HG03064 (cell line): ENCODE measurements around the gene PSENEN.

ENCODE experiments used
- ATAC-seq: cut with Tn5 transposase; IDR thresholded peaks from one replicate; pipeline ENCODE4 v1.9.1; 2021; ENCODE audit warnings: low read depth; ENCODE audit not compliant: unreplicated experiment

The PSENEN gene

GRCh38 chr19:35733180-35734125 is 12.0 kb upstream of the PSENEN start:
- ATAC-seq = no peak

- ATAC-seq = no peak
Observed at GRCh38 chr19:35734273-35734672, 11.2 kb upstream of the PSENEN start.

DNA sequence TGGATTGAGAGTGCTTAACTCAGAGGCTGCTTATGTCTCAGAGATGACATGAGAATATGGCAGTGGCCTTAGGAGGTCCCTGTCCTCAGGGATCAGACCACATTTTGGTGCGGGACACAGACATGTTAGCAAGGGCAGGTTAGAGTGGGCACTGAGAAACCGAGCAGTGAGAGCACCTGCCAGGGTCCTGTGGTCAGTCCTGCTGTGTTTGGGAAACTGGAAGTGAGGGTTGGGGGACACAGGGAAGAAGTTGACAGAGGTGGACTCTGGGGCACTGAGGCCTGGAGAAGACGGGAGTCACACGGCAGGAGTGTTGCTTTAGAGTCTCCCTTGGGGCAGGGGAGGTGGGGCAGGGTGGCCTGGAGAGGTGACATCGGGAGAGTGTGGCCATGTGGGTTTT is 10.6 kb upstream of the PSENEN start:
- ATAC-seq = no peak

DNA sequence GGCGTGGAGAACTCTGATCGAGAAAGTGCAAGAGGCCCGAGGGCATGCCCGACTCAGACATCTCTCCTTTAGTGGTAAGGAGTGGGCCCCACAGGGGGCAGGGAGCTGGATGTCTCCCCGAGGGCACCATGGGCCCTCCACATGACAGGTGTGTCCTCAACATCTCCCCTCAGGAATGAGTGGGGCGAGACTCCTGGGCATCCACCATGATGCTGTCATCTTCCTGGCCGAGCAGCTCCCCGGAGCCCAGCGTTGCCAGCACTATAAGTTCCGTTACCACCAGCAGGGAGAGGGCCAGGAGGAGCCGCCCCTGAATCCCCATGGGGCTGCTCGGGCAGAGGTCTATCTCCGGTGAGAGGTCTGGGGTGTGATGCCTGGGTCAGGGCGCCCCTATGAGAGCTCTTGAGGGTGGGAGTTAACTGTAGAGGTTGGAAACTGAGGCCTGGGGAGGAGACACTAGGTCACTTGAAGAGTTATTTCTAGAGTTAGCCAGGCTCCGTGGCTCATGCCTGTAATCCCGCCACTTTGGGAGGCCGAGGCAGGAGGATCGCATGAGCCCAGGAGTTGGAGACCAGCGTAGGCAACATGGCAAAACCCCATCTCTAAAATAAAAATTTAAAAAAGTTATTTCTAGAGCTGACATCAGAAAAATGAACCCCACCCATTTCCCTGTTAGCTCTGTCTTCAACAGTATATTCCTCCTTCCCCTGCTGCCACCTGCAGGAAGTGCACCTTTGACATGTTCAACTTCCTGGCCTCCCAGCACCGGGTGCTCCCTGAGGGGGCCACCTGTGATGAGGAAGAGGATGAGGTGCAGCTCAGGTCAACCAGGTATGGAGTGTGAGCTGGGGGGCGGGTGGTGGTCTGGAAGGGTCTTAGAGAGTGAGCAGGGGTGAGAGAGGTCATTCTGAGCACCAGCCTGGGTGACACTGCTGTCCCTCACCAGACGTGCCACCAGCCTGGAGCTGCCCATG is 8.3 kb upstream of the PSENEN start:
- ATAC-seq = no peak

DNA sequence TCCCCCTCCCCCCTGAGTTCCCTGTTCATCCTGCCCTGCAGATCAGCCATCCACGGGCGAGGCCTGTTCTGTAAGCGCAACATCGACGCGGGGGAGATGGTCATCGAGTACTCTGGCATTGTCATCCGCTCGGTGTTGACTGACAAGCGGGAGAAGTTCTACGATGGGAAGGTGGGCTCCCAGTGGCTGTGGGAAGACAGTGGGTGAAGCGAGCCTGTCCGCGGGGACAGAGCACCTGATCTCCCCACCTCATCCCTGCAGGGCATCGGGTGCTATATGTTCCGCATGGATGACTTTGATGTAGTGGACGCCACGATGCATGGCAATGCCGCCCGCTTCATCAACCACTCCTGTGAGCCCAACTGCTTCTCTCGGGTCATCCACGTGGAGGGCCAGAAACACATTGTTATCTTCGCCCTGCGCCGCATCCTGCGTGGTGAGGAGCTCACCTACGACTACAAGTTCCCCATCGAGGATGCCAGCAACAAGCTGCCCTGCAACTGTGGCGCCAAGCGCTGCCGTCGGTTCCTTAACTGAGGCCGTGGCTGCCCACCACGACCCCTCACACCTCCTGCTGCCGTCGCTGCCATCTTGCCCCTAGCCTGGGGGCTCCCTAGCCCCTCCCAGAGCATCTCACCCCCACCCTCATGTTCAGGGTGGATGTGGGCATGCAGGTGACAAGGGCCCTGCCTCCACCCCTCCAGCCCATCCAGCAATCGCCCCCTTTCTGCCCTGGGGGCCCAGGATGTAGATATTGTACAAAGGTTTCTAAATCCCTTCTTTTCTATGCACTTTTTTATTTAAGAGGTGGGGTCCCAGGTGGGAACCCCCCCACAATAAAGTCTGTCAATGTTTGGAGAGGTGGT is 7.2 kb upstream of the PSENEN start:
- no peak for ATAC-seq

- ATAC-seq = no peak
Observed at GRCh38 chr19:35738887-35739229, 6.6 kb upstream of the PSENEN start.

- ATAC-seq = no peak
Observed at GRCh38 chr19:35739275-35740107, 6.0 kb upstream of the PSENEN start.

GRCh38 chr19:35740108-35740422 is 5.4 kb upstream of the PSENEN start:
- ATAC-seq = peak; percentile 7

DNA sequence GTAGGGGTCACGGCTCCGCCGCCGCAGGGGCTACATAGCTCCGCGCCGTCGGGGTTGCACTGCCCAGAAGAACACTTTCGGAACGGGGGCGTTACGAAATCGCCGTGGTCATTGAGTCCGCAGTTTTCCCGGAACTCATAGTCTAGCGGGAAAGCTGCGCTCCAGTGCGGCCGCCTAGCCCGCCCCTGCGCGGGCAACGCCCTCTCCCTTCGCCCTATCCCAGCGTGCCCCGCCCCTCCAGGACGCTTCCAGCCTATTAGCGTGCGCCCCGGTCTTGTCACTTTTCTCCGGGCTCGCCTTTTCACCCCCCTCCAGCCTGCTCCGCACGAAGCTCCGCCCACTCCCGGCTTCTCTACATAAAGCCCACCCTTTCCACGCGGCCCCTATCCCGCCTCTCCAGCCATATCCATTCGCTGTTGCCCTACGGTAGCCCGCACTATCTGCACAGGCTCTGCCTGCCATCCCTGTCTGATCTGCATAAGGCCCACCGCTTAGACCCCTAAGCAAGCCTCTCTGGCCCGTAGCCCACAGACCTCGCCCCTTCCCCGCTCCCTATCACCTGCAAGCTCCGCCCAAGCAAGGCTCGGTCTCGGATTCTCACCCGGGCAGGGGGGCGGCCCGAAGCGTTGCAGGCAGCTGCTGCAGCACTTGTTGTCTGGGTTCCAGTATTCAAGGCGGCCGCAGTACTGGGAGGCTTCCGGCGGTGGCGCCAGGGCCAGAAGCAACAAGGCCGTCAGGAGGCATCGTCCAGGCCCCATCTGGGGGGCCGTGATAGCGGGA is 4.8 kb upstream of the PSENEN start:
- ATAC-seq = peak; percentile 48

GRCh38 chr19:35741203-35741515 is 4.3 kb upstream of the PSENEN start:
- no peak for ATAC-seq

DNA sequence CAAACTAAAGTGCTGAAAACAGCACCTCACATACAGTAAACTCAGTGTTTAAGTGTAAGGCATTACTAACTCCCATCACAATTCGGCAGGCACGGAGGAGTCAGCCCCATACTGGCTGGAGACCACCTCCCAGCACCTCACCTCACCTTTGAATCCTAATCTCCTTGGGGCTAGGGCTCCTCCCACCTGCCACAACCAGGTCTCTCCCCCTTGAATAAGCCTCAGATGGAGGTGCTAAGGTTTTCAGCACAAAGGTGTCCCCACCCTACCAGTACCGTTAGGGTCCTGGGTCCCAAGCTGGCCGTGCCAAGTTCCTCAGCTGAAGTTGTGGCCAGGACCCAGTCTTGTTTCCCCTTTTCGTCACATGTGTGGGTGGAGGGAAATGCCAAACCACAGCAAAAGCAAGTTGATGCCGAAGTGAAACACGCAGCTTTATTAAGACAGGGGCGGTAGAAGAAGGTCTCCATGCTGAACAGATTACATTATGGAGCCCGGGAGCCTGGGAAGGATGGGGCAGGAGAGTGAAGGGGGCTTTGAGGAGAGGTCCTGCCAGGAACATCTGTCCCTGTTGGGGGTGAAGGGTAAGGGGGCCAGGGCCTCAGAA is 3.2 kb upstream of the PSENEN start, which contains the start of gene IGFLR1:
TSS of gene IGFLR1 (minus strand) at position 332 of the 604 bp plus-strand sequence. CDS start 1,272 bp downstream, outside the sequence.
- no peak for ATAC-seq

DNA sequence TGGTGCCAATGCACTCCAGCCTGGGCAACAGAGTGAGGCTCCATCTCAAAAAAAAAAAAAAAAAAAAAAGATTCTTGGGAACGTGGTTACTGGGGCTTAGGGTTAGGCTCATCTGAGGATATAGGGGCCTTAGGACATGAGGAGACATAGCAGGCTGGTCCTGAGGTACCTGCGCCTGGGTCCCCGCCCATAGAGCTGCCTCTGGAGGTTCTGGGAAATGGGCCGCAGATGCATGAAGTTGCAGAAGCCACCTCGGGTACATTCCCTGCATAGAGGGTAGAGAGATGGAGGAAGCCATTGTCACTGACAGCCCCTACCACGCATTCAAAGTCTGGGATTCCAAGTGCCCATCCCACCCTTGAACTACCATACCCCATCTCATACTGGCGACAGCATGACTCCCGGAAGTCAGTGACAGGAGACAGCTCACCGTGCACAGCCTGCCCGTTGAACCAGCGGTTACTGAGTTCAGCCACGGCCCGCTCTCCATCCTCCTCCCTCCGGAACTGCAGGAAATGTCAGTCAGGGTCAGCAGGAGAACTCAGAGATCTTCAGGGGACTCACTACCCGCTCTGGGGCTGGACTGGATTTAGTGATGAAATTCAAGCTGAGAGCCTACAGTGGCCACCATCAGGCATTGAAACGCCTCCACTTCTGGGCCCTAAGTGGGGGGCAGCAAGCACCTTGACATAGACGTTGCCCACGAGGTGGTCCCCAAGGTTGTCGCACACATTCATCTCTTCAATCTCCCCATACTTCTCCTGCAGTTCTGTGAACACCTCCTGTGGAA is 1.6 kb upstream of the PSENEN start:
- ATAC-seq = no peak

- no peak for ATAC-seq
Observed at GRCh38 chr19:35744430-35745327, 772 bp upstream of the PSENEN start.

GRCh38 chr19:35746087-35746462 is 624 bp downstream of the PSENEN start:
- ATAC-seq = no peak

DNA sequence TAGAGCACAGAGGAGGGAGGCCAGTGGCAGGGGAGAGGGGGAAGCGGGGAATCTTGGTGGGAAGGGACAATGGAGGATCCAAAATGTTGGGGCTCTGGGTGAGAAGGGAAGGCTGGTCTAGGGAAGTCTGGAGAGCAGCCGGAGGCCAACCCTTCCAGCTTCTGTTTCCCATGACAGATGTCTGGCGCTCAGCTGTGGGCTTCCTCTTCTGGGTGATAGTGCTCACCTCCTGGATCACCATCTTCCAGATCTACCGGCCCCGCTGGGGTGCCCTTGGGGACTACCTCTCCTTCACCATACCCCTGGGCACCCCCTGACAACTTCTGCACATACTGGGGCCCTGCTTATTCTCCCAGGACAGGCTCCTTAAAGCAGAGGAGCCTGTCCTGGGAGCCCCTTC is 1.1 kb downstream of the PSENEN start:
- no peak for ATAC-seq

GRCh38 chr19:35748106-35749020 is 2.9 kb downstream of the PSENEN start, which contains the start of gene LIN37:
LIN37 (plus strand) TSS chr19:35748576; CDS start chr19:35748725, 149 bp downstream.
- ATAC-seq = peak; percentile 52
